ENCODE measurements around the gene EPC2.
"Not testable (repeated sequence)": the region's sequence is repeated elsewhere in the genome, so short reads cannot be mapped to it uniquely, and the experiment has no call there.

Gene EPC2

DNA sequence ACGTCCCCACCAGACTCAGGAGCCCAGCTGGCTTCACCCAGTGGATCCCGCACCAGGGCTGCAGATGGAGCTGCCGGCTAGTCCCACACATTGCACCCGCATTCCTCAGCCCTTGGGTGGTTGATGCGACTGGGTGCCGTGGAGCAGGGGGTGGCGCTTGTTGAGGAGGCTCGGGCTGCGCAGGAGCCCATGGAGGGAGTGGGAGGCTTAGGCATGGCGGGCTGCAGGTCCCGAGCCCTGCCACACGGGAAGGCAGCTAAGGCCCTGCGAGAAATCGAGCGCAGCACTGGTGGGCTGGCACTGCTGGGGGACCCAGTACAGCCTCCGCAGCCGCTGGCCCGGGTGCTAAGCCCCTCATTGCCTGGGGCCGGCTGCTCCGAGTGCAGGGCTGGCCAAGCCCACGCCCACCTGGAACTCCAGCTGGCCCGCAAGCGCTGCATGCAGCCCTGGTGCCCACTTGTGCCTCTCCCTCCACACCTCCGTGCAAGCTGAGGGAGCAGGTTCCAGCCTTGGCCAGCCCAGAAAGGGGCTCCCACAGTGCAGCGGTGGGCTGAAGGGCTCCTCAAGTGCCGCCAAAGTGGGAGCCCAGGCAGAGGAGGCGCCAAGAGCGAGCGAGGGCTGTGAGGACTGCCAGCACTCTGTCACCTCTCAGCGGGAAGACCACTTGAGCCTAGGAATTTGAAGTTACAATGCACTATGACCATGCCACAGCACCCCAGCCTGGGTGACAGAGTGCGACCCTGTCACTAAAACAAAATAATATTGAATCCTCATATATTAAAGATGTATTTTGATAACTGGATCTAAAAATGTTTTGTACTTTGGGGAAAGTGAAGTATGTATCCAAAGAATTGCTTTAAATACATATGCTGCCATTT, 34.0 kb downstream of the EPC2 start:
- FAIRE-seq, result not testable (repeated sequence)

DNA sequence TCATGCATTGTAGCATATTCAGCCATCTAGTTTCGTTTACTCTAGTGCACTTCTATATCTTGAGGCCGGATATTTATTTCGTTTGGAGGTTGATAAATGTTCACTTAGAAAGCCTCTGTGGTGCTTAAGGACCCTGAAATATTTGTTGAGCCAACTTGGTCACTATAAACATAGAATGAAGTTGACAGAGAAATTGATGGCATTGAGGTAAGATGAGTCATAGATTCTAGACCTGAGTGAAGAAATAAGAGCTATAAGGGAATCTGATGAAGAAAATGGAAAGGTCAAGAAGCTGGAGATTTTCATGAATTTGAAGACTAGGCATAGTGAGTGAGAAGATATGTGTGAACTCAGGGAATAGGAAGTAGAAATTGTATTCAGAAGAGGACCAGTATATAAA, 35.9 kb downstream of the EPC2 start:
- no peak for FAIRE-seq

DNA sequence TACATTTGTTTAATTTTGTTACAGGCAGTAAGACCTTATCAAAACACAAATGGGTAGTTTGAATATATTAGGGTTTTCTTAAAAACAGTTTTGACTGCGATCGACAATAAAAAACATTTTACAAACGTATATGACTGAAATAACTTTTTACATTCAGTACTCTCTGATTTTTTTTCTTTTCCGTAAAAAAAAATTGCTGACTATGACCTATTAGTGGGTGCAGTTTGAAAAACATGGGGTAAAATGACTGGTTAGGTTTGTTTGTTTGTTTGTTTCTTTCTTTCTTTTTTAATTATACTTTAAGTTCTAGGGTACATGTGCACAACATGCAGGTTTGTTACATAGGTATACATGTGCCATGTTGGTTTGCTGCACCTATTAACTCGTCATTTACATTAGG, 36.9 kb downstream of the EPC2 start:
- FAIRE-seq, result no peak

DNA sequence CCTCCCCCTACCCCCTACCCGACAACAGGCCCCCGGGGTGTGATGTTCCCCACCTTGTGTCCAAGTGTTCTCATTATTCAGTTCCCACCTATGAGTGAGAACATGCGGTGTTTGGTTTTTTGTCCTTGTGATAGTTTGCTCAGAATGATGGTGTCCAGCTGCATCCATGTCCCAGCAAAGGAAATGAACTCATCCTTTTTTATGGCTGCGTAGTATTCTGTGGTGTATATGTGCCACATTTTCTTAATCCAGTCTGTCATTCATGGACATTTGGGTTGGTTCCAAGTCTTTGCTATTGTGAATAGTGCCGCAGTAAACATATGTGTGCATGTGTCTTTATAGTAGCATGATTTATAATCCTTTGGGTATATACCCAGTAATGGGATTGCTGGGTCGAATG, 37.3 kb downstream of the EPC2 start:
- FAIRE-seq, result not testable (repeated sequence)

DNA sequence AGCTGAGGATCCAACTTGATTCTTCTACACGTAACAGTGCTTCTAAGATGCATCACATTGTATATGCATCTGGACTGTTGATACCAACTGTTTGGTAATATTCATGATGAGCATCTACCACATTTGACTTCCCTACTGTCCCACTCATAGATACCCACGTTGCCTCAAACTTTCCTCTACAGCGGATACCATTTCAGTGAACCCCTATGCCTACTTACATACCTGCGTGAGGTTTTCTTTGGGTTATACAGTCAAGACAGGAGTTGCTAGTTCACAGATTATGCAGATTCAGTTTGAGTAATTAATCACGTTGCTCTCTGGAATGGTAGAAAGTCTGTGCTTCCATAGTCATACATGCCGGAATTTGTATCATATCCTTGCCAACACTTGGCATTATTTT, 40.0 kb downstream of the EPC2 start:
- no peak for FAIRE-seq

DNA sequence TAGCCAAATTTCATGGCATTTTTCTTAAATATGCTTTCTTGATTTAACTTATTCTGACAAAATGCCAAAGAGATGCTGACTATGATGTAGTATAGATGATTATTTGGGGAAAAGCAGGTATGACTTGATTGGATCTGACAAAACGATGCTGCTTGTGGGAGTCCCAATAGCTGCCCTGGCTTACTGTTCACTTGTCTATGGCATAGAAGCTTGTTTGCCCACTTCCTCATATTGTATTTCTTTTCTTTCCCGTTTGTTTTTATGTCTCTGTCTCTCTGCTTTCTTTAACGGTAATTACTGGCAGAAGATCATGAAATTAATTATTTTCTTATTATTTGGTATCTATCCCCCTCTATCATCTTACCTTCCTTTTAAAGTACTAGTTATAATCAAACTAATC, 43.0 kb downstream of the EPC2 start:
- FAIRE-seq, result no peak

DNA sequence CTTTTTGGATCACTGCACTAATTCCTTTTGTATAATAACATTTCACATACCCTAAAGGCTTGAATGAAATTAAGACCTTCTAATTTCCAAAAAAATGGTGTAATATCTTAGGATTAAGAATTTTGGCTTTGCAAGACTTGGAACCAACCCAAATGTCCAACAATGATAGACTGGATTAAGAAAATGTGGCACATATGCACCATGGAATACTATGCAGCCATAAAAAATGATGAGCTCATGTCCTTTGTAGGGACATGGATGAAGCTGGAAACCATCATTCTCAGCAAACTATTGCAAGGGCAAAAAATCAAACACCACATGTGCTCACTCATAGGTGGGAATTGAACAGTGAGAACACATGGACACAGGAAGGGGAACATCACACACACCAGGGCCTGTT, 43.5 kb downstream of the EPC2 start:
- not testable (repeated sequence) for FAIRE-seq

DNA sequence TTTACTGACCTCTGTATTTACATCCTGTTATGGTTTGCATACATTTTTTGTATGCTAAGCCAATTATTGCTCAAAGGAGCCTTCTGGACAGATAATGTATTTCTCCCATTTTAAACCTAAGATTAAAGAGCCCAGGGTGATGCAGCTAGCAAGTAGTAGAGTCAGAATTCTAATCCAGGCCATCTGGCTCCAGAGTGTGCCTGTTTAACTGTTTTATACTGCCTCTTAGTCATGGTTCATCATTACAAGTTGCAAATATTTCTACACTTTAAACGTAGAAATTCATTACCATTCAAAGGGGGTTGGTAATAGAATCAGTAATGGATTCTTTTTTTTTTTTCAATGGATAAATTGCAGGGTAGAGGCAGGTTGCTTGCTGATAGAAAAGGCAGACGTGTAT, 52.4 kb downstream of the EPC2 start:
- no peak for FAIRE-seq

DNA sequence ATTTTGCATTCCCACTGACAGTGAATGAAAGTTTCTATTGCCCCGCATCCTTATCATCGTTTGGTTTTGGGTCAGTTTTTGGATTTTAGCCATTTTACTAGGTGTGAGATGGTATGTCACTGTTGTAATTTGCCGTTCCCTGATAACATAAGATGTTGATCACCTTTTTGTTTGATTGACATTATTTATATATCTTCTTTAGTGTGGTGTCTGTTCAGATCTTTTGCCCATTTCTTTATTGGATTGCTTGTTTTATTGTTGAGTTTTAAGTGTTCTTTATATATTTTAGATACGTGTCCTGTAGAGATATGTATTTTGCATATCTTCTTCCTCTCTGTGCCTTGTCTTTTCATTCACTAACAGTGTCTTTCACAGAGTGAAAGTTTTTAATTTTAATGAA, 55.3 kb downstream of the EPC2 start:
- FAIRE-seq, result no peak

DNA sequence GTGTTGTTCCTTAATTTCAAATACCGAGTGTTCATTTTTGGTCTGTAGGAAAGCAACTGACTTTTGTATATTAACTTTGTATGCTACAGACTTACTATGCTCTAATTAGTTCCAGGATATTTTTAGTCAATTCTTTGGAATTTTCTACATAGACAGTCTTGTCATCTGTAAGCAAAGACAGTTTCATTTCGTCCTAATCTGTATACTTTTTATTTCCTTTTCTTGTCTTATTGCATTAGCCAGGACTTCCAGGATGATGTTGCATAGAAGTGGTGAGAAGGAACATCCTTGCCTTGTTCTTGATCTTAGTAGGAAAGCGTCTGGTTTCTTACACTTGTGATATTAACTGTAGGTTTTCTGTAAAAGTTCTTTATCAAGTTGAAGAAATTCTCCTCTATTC, 56.5 kb downstream of the EPC2 start:
- no peak for FAIRE-seq

DNA sequence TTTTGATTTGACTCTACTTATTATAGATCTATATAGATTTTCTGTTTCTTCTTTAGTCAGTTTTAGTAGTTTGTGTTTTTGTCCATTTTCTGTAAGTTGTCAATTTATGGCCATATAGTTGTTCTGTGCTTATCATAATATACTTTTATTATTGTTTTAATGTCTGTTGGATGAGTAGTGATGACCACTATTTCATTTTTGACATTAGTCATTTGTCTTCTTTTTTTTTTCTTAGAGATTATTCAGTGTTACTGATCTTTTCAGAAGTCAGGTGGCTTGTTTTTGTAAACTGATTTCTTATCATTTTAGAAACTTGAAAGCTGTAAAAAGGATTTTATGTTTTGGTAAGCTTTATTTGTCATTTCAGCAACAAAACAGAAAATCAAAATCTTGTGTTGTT, 57.3 kb downstream of the EPC2 start:
- FAIRE-seq, result no peak

DNA sequence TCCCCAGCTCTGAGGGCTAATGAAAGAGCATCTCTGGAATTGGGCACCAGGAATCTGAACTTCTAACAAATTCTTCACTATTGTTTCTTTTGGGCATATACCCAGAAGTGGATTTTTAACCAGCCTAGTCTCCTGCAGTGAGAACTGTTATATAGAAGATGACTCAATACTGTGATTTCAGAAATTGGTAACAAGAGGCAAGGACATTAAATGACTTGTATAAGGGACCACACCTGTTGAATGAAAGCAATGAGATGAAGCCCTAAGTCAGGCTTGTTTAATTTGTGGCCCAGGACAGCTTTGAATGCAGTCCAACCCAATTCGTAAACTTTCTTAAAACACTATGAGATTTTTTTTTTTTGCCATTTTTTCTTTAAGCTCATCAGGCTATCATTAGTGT, 57.9 kb downstream of the EPC2 start:
- no peak for FAIRE-seq

DNA sequence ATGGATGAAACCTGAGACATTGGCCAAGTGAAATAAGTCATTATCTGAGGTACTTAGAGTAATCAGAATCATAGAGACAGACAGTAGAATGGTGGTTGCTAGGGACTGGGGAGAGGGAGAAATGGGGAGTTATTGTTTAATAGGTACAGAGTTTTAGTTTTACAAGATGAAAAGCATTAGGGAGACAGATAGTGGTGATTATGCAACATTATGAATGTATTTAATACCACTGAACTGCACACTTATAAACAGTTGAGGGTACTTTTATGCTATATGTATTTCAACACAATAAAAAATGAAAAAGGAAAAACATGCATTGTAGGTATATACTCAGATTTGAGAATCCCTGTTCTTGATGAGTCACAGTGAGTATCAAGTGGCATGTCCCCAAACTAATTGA, 59.7 kb downstream of the EPC2 start:
- FAIRE-seq, result no peak

DNA sequence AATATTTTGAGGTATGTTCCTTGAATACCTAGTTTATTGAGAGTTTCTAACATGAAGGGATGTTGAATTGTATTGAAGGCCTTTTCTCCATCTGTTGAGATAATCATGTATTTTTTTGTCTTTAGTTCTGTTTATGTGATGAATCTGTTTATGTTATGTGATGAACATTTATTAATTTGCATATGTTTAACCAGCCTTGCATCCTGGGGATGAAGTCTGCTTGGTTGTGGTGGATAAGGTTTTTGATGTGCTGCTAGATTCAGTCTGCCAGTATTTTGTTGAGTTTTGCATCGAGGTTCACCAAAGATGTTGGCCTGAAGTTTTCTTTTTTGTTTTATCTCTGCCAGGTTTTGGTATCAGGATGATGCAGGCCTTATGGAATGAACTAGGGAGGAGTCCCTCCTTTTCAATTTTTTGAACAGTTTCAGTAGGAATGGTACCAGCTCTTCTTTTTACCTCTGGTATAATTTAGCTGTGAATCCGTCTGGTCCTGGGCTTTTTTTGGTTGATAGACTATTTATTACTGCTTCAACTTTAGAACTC, 71.9 kb downstream of the EPC2 start:
- no peak for FAIRE-seq

DNA sequence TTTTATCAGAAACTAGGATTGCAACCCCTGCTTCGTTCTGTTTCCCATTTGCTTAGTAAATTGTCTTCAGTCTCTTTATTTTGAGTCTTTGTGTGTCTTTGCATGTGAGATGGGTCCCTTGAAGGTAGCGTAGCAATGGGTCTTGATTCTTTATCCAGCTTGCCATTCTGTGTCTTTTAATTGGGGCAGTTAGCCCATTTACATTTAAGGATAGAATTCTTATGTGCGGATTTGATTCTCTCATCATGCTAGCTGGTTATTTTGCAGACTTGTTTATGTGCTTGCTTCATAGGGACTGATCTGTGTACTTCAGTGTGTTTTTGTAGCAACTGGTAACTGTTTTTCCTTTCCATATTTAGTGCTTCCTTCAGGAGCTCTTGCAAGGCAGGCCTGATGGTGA, 73.5 kb downstream of the EPC2 start:
- FAIRE-seq, result no peak

DNA sequence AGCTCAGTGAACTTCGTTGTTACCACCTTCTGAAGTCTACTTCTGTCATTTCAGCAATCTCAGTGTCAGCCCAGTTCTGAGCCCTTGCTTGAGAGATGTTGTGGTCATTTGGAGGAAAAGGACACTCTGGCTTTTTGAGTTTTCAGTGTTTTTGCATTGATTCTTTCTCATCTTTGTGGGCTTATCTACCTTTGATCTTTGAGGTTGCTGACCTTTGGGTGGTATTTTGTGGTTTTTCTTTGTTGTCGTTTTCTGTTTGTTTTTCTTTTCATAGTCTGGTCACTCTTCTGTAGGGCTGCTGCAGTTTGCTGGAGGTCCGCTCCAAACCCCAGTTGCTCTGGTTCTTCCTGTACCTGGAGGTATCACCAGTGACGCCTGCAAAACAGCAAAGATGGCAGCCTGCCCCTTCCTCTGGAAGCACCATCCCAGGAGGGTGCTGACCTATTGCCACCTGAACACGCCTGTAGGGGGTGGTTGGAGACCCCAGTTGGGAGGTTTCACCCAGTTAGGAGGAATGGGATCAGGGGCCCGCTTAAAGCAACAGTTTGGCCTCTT, 74.7 kb downstream of the EPC2 start:
- no peak for FAIRE-seq

DNA sequence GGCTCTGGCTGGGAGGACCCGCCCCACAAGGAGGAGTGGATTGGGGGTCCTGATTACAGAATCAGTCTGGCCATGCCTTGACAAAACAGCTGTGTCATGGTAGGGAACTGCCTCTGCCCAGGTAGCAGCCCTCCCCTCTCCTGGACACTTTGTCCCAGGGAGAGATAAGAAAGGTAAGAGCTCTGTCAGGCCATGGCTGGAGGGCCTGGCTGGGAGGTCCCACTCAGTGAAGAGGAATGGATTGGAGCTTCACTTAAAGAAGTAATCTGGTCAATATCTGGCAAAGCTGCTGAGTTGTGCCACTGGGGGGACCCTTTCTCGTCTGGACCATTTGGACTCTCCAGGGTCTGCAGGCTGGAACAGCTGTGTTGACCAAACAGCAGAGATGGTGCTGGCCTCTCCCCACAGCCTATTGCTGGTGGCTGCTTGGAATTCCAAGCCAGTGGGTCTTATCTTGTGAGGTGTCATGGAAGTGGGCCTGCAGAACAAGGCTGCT, 75.4 kb downstream of the EPC2 start:
- FAIRE-seq, result no peak

DNA sequence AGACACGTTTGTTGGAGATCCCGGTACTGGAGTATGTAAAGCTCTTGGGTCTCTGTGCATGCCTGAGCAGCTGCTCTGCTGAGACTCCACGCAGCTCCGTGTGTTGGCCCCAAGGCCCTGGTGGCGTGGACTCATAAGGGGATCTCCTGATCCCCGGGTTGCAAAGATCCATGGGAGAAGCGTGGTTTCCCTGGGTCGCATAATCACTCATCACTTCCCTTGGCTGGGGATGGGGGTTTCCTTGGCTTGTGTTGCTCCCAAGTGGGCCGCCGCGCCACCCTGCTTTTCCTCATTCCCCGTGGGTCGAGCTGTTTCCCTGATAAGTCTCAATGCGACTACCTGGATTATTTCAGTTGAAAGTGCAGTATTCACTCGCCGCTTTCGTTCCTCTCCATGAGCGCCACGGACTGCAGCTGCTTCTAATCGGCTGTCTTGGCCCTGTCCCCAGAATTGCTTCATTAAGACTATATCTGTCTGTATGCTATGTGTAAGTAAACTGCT, 76.0 kb downstream of the EPC2 start:
- no peak for FAIRE-seq

DNA sequence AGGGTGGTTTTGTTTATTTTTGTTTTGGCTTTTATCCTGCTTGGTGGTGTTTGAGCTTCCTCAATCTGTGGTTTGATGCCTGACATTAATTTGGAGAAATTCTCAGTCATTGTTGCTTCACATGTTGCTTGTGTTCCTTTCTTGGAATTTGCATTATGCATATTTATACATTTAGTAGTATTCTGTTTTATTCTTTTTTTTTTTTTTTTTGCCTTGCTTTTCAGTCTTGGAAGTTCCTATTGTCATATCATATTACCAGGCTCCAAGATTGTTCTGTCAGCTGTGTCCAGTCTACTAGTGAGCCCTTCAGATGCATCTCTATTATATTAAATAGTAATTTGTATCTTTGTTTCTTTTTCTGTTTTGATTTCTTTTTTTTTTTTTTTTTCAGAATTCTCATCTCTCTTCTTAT, 77.0 kb downstream of the EPC2 start:
- FAIRE-seq, result no peak

DNA sequence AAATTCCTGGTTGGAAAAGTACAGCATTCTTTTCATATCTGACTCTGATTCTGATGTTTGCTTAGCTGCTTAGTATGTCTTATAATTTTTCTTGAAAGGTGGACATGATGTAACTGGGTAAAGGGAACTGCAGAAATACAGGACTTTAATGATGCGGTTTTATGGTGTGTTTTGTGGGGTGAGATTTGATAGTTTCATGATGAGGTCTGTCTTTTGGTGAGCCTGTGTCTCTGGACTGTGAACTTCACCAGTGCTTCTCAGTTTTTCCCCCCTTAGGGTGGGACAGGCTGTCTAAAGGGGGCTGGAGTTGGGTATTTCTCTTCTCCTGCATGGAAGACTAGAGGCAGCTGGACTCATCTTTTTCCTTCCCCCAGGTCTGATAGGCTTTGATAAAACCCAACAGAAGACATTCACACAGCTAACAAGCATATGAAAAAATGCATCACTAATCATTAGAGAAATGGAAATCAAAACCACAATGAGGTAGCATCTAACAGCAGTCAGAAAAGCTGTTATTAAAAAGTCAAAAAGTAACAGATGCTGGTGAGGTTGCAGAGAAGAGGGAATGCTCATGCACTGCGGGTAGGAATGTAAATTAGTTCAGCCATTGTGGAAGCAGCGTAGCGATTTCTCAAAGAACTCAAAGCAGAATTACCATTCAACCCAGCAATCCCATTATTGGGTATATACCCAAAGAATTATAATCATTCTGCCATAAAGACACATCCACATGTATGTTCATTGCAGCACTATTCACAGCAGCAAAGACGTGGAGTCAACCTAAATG, 77.6 kb downstream of the EPC2 start:
- FAIRE-seq, result no peak

DNA sequence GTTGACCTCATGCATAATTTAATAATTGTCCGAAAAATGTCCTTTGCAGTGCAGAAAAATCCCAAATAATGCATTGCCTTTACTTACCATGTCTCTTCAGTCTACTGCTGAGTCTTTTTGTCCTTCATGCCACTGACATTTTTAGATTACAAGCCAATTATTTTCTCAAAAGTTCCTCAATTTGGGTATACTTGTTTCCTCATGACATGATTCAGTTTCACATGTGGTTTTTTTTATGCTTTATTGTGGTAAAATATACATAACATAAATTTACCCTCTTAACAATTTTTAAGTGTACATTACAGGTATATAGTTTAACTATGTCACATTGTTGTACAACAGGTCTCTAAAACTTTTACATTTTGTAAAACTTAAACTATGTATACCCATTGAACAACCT, 81.0 kb downstream of the EPC2 start:
- no peak for FAIRE-seq

DNA sequence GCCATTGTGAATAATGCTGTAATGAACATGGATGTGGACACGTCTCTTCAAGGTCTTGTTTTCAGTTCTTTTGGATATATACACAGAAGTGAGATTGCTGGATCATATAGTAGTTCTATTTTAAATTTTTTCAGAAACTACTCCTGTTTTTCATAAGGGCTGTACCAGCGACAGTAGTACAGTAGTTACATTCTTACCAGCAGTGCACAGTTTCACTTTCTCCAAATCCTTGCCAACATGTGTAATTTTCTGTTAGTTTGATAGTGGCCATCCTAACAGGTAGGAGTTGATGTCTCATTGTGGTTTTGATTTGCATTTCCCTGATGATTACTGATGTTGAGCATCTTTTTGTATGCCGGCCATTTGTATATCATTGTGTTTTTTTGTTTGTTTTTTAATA, 81.7 kb downstream of the EPC2 start:
- FAIRE-seq, result no peak

DNA sequence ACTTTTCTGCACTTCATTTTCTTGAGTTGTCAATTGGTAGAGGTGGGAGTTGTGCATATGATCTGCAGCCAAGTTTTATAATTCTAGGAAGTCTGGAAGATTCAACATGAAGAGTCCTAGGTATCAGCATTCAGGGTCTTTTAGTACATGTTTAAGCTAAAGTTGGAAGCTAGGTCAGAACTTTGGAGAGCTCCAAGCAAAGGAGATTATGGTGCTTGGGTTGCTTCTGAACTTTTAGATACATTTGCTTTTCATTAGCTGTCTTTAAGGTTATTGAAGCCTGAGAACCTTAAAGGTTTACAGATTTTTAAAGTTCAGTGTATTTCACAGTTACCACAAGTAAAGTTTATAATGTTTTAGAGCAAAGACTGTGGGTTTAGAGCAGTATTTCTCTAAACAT, 85.5 kb downstream of the EPC2 start:
- FAIRE-seq, result no peak
